SW480 (cell line): ENCODE data around the gene BICDL2.

Source experiments
- DNase-seq: peaks from one replicate; pipeline ENCODE4 v3.0.0-alpha.2; 2016; ENCODE audit warnings: low spot score

Gene BICDL2

DNA sequence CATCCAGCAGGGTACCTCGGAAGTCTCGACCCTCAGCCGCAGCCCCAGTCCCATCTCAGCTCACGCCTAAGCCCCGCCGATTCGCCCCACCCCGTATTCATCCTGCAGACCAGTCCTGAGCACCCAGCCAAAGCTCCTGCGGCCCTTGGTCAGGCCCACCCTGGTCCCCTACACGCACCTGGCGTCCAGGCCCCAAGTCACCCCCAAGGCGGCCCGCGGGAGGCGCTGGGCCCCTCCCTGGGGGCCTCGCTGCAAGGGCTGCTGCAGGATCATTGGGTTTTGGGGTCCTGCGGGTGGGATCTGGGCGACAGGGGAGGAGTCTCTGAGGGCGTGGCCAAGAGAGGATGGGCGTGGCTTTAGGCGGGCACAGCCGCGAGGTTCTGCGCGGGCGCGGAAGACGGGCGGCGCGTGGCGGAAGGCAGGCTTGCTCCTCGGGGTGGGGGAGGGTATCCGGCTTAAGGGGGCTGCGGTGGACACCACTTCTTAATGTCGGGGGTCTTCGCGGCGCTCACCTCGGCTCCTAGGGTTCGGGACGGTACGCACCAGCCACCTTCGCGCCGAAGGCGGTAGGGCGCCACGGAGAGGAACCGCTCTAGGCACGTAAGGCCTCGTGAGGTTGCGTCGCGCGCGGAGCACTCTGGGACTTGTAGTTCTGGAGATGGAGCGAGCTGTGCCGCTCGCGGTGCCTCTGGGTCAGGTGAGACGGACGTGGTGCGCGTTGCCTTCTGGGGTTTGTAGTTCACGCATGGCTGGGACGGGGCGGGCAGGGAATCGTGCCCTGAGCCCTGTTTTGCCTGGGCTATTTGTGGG is 12.9 kb downstream of the BICDL2 start, which contains the start of the genes HCFC1R1 and THOC6:
Gene HCFC1R1, minus strand, starts transcription at position 274 of the 810 bp plus-strand sequence. Its CDS starts 1 bp downstream, at position 273.
Gene THOC6, plus strand, starts transcription at position 367 of the 810 bp plus-strand sequence. Its CDS starts 292 bp downstream, at position 659.
- DNase-seq = peak; percentile 96

DNA sequence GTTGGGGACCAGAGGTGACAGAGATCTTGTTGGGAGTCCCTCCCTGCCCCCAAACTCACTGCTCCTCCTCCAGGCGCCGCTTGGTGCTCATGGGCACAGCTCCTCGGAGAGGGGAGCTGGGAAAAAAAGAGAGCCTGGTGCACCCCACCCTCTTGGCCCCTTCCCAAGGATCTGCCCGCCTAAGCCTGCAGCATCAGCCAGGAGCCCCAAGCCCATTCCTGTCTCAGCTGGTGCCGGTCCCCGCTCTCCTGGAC is 13.4 kb downstream of the BICDL2 start:
- peak; percentile 88 for DNase-seq

DNA sequence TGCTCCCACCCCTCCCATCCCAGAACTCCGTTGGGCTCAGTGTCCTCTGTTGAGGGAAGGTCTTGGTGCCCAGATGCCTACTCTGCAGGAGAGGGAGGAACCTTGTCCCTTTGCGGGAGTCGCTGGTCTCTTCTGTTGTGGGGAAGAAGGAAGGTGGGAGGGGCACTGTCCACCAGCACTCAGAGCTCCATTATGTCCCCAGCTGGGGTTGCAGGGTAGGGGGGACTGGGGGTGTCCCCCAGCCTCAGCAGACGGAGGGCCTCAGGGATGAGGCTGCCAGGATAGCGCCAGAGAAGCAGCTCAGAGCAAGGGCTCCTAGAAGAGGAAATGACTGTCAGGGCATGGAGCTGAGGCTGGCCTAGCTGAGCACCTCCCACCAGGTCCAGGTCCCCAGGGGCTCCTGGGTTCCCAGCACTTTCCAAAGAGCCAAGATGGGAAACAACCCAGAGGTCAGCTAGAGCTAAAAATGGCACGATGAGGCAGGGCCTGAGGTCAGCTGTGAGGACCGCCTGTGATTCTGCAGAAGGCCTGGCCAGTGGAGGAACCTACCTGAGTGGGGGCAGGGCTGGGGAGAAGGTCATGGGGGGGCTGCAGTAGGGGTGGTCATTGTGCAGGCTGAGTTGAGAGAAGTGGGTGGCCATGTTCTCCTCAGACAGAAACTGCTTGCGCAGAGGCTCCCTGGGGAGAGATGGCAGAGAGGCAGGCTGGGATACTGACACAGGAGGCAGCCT is 13.9 kb downstream of the BICDL2 start:
- DNase-seq = no peak

DNA sequence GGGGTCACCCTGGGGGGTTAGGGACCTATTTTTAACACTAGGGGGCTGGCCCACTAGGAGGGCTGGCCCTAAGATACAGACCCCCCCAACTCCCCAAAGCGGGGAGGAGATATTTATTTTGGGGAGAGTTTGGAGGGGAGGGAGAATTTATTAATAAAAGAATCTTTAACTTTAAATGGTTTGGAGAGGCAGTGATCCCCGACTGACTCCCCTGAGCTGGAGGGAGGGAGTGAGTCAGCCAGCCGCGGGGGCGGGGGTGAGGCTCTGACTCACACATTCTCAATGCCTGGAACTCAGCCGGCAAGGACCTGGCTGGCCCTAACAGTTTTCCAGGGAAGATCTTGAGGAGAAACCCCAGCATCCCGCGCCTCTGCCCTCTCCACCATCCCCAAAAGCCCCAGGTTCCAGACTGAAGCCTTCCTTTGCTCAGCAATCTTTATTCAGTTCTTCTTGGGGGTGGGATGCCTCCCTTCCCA is 14.5 kb downstream of the BICDL2 start:
- DNase-seq = peak; percentile 90

DNA sequence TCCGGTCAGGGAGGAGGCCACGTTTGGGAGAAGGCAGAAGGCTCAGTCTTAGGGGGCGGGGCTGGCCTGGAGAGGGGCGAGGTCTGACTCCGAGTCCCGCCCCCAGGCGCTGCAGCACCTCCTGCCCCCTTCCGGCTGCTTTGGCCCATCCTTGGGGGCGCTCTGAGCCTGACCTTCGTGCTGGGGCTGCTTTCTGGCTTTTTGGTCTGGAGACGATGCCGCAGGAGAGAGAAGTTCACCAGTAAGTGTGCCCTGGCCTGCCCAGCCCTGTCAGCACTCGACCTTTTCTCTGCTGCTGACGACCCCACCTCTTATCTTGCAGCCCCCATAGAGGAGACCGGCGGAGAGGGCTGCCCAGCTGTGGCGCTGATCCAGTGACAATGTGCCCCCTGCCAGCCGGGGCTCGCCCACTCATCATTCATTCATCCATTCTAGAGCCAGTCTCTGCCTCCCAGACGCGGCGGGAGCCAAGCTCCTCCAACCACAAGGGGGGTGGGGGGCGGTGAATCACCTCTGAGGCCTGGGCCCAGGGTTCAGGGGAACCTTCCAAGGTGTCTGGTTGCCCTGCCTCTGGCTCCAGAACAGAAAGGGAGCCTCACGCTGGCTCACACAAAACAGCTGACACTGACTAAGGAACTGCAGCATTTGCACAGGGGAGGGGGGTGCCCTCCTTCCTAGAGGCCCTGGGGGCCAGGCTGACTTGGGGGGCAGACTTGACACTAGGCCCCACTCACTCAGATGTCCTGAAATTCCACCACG is 15.1 kb downstream of the BICDL2 start:
- DNase-seq = peak; percentile 87

DNA sequence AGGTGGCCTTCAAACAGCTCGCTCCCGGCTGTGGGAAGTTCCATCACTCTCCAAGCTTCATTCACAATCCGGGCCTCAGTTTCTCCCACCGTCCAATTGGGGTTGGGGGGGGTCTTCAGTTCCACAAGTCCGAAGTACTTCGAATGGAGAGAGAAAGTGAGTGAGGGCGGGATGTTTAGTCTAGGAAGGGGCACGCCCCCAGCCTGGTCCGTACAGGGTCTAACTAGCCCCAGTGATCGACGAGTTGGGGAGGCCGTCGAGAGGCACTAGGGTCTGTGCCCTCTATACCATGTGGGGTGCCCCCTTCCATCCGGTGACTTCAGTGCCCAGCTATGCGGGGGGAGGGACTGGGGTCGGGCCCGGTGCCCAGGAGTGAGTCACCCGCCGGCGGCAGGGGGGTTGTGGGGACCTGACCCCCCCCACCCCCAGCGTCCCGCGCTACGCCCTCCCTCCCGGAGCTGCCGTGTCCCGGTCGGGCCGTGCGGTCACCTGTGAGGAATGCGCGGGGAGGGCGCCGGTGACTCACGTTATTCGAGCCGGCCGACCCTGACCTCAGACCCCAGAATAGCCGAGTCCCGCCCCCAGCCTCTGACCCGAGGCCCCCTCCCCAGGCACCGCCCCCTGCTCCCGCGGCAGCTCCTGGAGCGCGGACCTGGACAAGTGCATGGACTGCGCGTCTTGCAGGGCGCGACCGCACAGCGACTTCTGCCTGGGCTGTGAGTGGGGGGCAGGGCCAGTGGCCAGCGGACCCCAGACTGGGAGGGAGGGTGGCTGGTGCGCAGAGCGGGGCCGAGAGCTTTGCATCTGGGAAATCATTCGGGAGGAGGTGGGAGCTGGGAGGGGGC is 15.9 kb downstream of the BICDL2 start:
- peak; percentile 93 for DNase-seq

DNA sequence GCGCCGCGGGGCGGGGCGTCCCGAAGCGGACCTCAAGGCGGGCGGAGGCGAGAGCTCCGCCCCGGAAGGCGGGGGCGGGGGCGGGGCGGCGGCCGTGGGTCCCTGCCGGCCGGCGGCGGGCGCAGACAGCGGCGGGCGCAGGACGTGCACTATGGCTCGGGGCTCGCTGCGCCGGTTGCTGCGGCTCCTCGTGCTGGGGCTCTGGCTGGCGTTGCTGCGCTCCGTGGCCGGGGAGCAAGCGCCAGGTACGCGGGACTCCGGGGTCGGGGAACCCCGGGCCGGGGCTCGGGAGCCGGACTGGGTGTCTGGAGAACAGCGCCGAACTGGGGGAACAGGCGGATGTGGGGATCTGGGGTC is 16.5 kb downstream of the BICDL2 start, which contains the start of gene TNFRSF12A:
Gene TNFRSF12A, plus strand, starts transcription at position 122 of the 357 bp plus-strand sequence. Its CDS starts 30 bp downstream, at position 152.
- peak; percentile 71 for DNase-seq

DNA sequence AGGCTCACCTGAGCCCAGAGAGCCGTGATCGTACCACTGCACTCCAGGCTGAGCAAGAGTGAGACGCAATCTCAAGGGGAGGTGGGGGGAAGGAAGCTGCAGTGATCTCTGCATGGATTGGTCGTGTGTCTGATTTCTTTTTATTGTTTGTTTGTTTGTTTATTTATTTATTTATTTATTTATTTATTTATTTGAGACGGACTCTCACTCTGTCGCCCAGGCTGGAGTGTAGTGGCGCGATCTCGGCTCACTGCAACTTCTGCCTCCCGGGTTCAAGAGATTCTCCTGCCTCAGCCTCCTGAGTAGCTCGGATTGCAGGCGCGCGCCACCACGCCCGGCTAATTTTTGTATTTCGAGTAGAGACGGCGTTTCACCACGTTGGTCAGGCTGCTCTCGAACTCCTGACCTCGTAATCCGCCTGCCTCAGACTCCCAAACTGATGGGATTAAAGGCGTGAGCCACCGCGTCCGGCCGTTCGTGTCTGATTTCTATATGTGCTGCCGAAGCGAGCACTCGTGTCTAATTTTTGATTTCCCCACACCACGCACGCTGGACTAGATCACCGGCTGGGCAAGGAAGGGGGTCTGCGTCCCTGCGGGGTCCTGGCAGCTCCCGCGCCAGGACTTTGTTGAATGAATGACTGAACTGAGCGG is 17.0 kb downstream of the BICDL2 start:
- DNase-seq = no peak

DNA sequence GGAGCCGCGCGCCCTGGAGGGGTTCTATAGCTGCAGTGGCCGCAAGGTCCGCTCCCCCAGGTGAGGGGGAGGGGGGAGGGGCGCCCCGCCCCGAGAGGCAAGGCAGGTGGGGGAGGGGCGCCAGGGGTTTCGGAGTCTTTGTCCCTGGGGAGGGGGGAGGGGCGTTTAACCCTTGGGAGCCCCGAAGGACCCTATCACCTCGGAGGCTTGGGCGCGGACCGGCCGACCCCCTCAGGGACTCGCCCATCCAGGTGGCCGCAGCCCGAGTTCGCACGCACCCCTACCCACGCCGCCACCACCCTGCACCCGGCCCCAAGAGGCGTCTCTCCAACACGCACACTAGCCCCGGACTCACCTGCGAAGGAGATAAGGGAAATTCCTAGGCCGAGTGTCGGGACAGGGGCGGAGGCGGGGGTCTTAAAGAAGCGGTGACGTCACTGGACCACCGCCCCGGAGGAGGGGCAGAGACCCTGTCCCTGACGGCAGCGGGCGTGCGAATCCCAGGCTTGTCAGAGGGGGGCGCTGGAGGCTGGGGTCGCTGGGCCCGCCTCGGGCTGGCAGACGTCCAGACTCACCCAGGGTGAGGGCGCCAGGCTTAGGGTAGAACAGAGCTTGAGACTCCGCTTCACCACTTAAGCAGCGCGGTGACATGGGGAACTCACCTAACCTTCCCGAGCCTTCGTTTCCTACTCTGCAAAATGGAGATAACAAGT is 18.8 kb downstream of the BICDL2 start, which contains the start of gene CLDN6:
Gene CLDN6, minus strand, starts transcription at position 390 of the 713 bp plus-strand sequence. CDS start 2,162 bp downstream, outside the sequence.
- no peak for DNase-seq

DNA sequence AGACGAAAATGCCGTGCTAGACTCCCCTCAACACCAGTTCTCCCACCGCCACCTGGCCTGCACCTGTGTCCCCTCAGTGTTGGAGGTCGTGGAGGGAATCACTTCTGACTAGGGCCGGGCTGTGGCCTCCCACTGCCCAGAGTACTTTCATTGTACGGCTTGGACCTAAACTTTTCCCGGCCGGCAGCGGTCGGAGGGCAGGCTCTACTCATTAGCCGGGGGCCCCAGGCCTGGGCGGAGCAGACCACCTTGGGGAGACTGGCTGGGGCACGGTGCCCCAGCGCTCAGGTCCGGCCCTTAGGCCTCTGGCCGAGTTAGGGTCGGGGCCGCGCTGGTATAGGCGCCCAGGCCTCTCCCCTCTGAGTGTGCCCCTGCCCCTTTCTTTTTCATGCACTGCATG is 19.4 kb downstream of the BICDL2 start:
- DNase-seq = no peak

DNA sequence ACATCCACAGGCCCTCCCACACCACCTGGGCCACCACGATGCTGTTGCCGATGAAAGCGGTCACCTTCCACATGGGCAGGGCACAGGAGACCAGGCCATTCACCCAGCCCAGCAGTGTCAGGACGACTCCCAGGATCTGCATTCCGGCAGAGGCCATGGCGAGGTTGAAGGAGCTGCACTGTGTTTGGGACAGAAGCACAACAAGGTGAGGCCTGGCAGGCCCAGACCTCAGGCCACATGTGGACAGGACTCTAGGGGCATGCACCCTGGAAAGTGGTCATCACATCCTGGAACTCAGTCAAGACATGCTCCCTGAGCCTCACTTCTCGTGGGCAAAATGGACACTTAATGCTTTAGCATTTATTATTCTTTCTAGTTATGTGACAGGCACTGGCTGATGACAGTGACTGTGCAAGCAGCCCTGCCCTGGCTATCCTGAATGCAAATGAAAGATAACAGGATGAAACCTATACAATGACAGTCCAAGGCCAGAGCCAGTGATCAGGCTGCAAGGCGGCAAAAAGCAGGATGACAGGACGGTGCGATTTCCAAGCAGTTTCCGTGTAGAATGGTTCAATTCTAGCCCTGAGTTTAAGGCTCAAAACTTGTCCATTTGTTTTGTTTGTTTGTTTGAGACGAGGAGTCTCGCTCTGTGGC is 20.8 kb downstream of the BICDL2 start:
- DNase-seq = no peak

DNA sequence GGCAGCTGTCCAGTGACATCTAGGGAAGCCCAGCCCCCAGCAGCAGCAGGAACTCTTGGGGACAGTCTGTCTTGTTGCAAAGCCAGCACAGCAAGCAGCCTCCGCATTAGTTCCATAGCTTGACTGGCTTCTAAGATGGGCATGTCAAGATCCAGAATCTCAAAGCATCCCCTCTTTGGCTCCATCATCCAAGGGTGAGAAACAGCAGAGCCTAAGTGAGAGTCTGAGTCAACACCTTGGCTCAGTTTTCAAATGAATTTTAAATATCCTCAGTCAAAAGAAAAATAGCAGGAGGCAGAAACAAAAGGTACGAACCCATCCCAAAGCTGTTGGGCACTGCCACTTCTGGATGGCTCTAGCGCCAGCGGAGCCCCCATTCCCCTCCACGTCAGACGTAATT is 21.8 kb downstream of the BICDL2 start:
- DNase-seq = no peak

DNA sequence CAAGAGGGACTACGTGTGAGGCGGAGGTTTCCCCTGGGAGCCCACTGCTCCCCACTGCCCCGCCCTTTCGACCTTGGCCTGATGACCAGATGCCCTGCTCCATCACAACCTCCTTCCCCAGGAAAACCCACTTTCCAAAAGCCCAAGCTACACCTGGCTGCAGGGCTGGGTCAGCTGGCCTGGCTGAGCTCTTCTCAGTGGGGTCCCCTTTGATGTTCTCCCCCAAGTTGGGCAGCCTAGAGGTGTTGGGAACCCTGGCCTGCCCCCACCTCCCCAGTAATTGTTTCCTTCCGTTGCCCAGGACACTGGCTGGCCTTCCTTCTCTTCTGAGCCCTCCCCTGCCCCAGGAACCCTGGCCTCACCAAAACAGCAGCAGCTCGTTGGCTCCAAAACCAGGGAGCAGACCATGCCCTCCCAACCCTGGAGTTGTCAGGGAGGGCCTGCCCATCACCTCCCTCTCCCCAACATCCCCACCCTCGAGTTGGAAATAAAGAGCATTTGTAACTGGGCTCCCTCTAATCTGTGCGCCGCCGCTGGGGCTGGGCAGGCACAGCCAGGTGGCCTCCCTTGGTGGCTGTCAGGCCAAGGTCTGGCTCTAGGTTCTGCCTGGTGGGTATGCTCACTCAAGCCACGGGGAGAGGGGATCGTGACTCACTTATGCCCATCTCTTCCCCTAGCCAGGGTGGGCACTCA is 22.6 kb downstream of the BICDL2 start:
- no peak for DNase-seq

DNA sequence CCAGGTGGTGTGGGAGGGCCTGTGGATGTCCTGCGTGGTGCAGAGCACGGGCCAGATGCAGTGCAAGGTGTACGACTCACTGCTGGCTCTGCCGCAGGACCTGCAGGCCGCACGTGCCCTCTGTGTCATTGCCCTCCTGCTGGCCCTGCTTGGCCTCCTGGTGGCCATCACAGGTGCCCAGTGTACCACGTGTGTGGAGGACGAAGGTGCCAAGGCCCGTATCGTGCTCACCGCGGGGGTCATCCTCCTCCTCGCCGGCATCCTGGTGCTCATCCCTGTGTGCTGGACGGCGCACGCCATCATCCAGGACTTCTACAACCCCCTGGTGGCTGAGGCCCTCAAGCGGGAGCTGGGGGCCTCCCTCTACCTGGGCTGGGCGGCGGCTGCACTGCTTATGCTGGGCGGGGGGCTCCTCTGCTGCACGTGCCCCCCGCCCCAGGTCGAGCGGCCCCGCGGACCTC is 23.2 kb downstream of the BICDL2 start:
- DNase-seq = no peak

DNA sequence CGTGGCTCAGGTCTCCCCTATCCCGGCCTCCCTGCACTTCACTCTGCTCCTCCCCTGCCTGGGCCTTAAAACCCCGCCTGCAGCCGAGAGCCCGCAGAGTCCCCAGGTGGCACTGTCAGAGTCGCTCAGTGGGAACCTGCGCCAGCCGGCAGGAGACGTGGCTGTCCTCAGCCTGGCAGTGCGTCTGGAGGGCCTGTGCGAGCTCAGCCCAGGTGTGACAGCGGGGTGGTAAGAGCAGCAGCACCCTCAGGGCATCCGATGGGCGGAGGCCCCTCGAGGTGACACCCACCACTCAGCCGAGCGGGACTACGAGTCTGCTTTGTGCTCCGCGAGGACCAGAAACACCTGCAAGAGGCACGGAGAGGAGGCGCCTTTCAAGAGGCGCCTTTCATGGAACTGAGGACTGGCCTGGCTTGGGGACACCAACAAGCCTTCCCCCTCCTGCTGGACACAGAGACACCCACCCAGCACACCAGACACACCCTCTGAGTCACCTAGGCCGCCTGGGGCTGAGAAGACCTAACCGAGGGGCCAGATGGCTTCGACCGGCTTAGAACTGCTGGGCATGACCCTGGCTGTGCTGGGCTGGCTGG is 23.8 kb downstream of the BICDL2 start, which contains the start of gene CLDN9:
Gene CLDN9, plus strand, starts transcription at position 96 of the 593 bp plus-strand sequence. Its CDS starts 440 bp downstream, at position 536.
- peak; percentile 75 for DNase-seq

DNA sequence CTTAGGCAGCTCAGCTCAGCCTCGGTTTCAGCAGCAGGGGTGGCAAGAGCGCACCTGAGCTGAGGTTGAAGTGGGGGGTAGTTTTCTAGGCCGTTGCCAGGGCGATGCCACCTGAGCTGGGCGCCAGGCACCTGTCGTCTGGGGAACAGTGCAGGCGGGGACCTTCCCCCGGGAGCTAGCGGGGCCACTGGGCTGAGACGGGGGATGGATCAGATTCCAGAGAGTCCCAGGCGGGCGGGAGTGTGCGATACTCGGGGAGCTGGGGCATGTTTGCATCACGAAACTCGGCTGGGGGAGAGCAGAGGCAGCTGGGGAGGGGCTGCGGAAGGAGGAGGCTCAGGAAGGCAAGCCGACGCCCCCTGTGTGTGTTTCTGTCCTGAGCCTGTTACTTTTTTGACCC is 24.5 kb downstream of the BICDL2 start:
- DNase-seq = no peak

DNA sequence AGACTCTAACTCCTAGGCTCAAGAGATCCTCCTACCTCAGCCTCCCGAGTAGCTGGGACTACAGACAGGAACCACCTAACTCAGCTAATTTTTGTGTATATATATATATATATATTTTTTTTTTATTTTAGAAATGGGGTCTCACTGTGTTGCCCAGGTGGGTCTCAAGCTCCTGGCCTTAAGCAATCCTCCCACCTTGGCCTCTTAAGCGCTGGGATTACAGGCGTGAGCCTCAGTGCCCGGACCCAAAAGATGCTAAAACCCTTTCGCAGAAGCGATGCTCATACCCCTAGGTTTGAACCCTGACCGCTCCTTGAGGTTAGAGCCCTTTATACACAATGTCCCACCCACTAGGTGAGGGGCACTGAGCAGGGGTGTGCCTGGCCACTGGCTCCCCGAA is 26.2 kb downstream of the BICDL2 start:
- DNase-seq = no peak
